GM23338 (cell line): ENCODE measurements around the gene RBP3. TPM values are rescaled to one million over a fixed set of nuclear protein-coding genes. Genes with fewer than 3 reads are reported as not detected.

Experiments used
- ATAC-seq: fragments of 200-7000 bp; cut with Tn5 transposase; 3 replicates; pipeline ENCODE4 v1.9.1; 2020
- DNase-seq: peaks from one replicate; pipeline ENCODE4 v3.0.0-alpha.2; 2015; ENCODE audit warnings: low spot score
- H2AFZ ChIP-seq: fragments of 200-600 bp; sonication (generic); 2 replicates; pipeline ENCODE4 v1.8.0; 2016; ENCODE audit warnings: antibody characterized with exemption, mild to moderate bottlenecking, moderate library complexity
- H3F3A ChIP-seq: fragments of 200-600 bp; sonication (generic); replicated peaks from 2 replicates; pipeline ENCODE4 v1.8.0; 2017; ENCODE audit warnings: antibody characterized with exemption, mixed run types, low read depth
- H3K27ac ChIP-seq: fragments of 200-600 bp; sonication (generic); 2 replicates; pipeline ENCODE4 v1.6.1; 2016; ENCODE audit warnings: low read depth
- H3K27me3 ChIP-seq: fragments of 200-600 bp; sonication (generic); 2 replicates; pipeline ENCODE4 v1.8.0; 2016; ENCODE audit warnings: mild to moderate bottlenecking, mixed run types, moderate library complexity; ENCODE audit not compliant: insufficient read depth
- H3K36me3 ChIP-seq: fragments of 200-600 bp; sonication (generic); 2 replicates; pipeline ENCODE4 v1.8.0; 2016; ENCODE audit warnings: mild to moderate bottlenecking; ENCODE audit not compliant: insufficient read depth
- H3K4me1 ChIP-seq: fragments of 200-600 bp; sonication (generic); 2 replicates; pipeline ENCODE4 v1.8.0; 2016; ENCODE audit warnings: mild to moderate bottlenecking, moderate library complexity; ENCODE audit not compliant: insufficient read depth
- H3K4me2 ChIP-seq: fragments of 200-600 bp; sonication (generic); 2 replicates; pipeline ENCODE4 v1.7.1; 2017; ENCODE audit warnings: mixed run types
- H3K4me3 ChIP-seq: fragments of 200-600 bp; sonication (generic); 2 replicates; pipeline ENCODE4 v1.6.1; 2016; ENCODE audit warnings: mixed run types
- H3K79me2 ChIP-seq: fragments of 200-600 bp; sonication (generic); replicated peaks from 2 replicates; pipeline ENCODE4 v1.8.0; 2017; ENCODE audit warnings: mild to moderate bottlenecking; ENCODE audit not compliant: insufficient read depth
- H3K9me2 ChIP-seq: fragments of 200-600 bp; sonication (generic); 2 replicates; pipeline ENCODE4 v1.8.0; 2017; ENCODE audit not compliant: insufficient read depth
- H4K20me1 ChIP-seq: fragments of 200-600 bp; sonication (generic); replicated peaks from 2 replicates; pipeline ENCODE4 v1.8.0; 2017; ENCODE audit warnings: mild to moderate bottlenecking; ENCODE audit not compliant: insufficient read depth
- H3K27ac Mint-ChIP-seq: 2 replicates; pipeline ENCODE4 v1.8.0; 2020; ENCODE audit warnings: inconsistent platforms, mild to moderate bottlenecking, moderate library complexity, mixed read lengths
- H3K27me3 Mint-ChIP-seq: 3 replicates; pipeline ENCODE4 v1.8.0; 2022; ENCODE audit warnings: low read depth, mild to moderate bottlenecking, moderate library complexity, mixed read lengths, inconsistent platforms; ENCODE audit not compliant: insufficient read depth, poor library complexity
- H3K36me3 Mint-ChIP-seq: 3 replicates; pipeline ENCODE4 v1.8.0; 2021; ENCODE audit warnings: low read depth, mild to moderate bottlenecking, inconsistent platforms, moderate library complexity, mixed read lengths
- H3K4me1 Mint-ChIP-seq: 3 replicates; pipeline ENCODE4 v1.8.0; 2020; ENCODE audit warnings: mild to moderate bottlenecking, inconsistent platforms, mixed read lengths
- H3K4me3 Mint-ChIP-seq: 3 replicates; pipeline ENCODE4 v1.8.0; 2021; ENCODE audit warnings: moderate library complexity, mild to moderate bottlenecking, inconsistent platforms, mixed read lengths
- H3K9me3 Mint-ChIP-seq: 3 replicates; pipeline ENCODE4 v1.8.0; 2020; ENCODE audit warnings: moderate library complexity, mild to moderate bottlenecking, inconsistent platforms, mixed read lengths
- CREB1 ChIP-seq: fragments of 250-450 bp; sonication (Bioruptor Pico); IDR thresholded peaks from 2 replicates; pipeline ENCODE4 v1.5.0; 2020; ENCODE audit warnings: low read depth, mild to moderate bottlenecking, moderate library complexity
- CTCF ChIP-seq, 2 experiments: fragments of 200-600 bp in 1 of 2; sonication (generic) in 1 of 2; conservative IDR thresholded peaks; 2 replicates each; pipeline versions ENCODE4 v1.5.1 to v1.6.1; 2016 to 2017; ENCODE audit warnings: antibody characterized with exemption in 2 of 2, low read depth in 2 of 2, mild to moderate bottlenecking in 2 of 2, moderate library complexity in 1 of 2
- EZH2 ChIP-seq: fragments of 200-600 bp; sonication (generic); IDR thresholded peaks from one replicate; pipeline ENCODE4 v1.8.0; 2017; ENCODE audit warnings: antibody characterized with exemption, mild to moderate bottlenecking, low read depth; ENCODE audit not compliant: unreplicated experiment
- EZH2phosphoT487 ChIP-seq: fragments of 200-600 bp; sonication (generic); IDR thresholded peaks from one replicate; pipeline ENCODE4 v1.8.1; 2018; ENCODE audit warnings: antibody characterized with exemption; ENCODE audit not compliant: unreplicated experiment
- JUNB ChIP-seq: IDR thresholded peaks from one replicate; pipeline ENCODE4 v1.6.1; 2016; ENCODE audit warnings: antibody characterized with exemption; ENCODE audit not compliant: unreplicated experiment
- NANOG ChIP-seq: IDR thresholded peaks from 2 replicates; pipeline ENCODE4 v1.6.1; 2016; ENCODE audit warnings: antibody characterized with exemption, borderline replicate concordance
- POLR2AphosphoS5 ChIP-seq: IDR thresholded peaks from 2 replicates; pipeline ENCODE4 v1.6.1; 2016; ENCODE audit warnings: antibody characterized with exemption, low read depth
- REST ChIP-seq: IDR thresholded peaks from one replicate; pipeline ENCODE4 v1.6.1; 2018; ENCODE audit warnings: antibody characterized with exemption; ENCODE audit not compliant: unreplicated experiment
- STAT1 ChIP-seq: IDR thresholded peaks from one replicate; pipeline ENCODE4 v1.6.1; 2016; ENCODE audit warnings: antibody characterized with exemption; ENCODE audit not compliant: unreplicated experiment
- ZNF114 ChIP-seq: fragments of 250-450 bp; sonication (Bioruptor Pico); IDR thresholded peaks from 2 replicates; pipeline ENCODE4 v1.5.0; 2020; ENCODE audit warnings: mild to moderate bottlenecking, moderate library complexity
- ZNF331 ChIP-seq: fragments of 250-450 bp; sonication (Bioruptor Pico); IDR thresholded peaks from 2 replicates; pipeline ENCODE4 v1.5.0; 2020; ENCODE audit warnings: low read depth, mild to moderate bottlenecking, moderate library complexity
- ZNF462 ChIP-seq: fragments of 250-450 bp; sonication (Bioruptor Pico); IDR thresholded peaks from 2 replicates; pipeline ENCODE4 v1.5.0; 2020; ENCODE audit warnings: mild to moderate bottlenecking, moderate library complexity
- polyA plus RNA-seq: library from polyadenylated mRNA; unstranded; fragments of >200 nt; fragmentation: Nextera tagmentation; extraction: Ambion mirVana; gene quantifications from 2 replicates; pipeline ENCODE4 v1.2.1, GENCODE V29; 2016
- total RNA-seq: library from RNA; depleted of rRNA; stranded (reverse); fragments of >200 nt; shearing (Covaris generic); gene quantifications from 2 replicates; pipeline ENCODE4 v1.2.3, GENCODE V29; 2014

The RBP3 gene
- total and polyA plus RNA-seq, 2 experiments from 2014 or later = not detected

- ATAC-seq = no peak
- Histone ChIP-seq H3F3A (no peaks in the 10 kb centered on the region), H3K9me2 (no peaks in the 10 kb centered on the region), H3K79me2 (no peaks in the 10 kb centered on the region), H3K36me3 (no peaks in the 10 kb centered on the region), H3K4me2 (no peak overlapping the region), H3K4me1 (peaks cover 17% of the 10 kb centered on the region), H3K27me3 (no peaks in the 10 kb centered on the region), H3K4me3 (no peak overlapping the region), H3K27ac (no peak overlapping the region), H2AFZ (no peak overlapping the region), H4K20me1 (no peaks in the 10 kb centered on the region)
- TF ChIP-seq REST = no peak
- no peak for TF ChIP-seq CTCF (conservative IDR thresholded peaks at IDR 0.05; ENCODE audit: low read depth in 2 of 2)
- TF ChIP-seq EZH2phosphoT487 = no peak
- TF ChIP-seq ZNF462 (CRISPR knock-in tag) = no peak
- TF ChIP-seq NANOG = no peak
- no peak for TF ChIP-seq JUNB
- no peak for TF ChIP-seq CREB1
- no peak for TF ChIP-seq EZH2
- no peak for TF ChIP-seq POLR2AphosphoS5
- no peak for TF ChIP-seq ZNF331
- TF ChIP-seq STAT1 = no peak
- TF ChIP-seq ZNF114 (CRISPR knock-in tag) = no peak
- no peak overlapping the region for H3K27ac Mint-ChIP-seq
- peaks cover 10% of the 10 kb centered on the region for H3K27me3 Mint-ChIP-seq
- H3K4me1 Mint-ChIP-seq = peaks cover 39% of the 10 kb centered on the region
- H3K36me3 Mint-ChIP-seq = no peaks in the 10 kb centered on the region; the same call in 1 of the 3 replicates
- no peak overlapping the region for H3K4me3 Mint-ChIP-seq
- DNase-seq = no peak
- no peaks in the 10 kb centered on the region for H3K9me3 Mint-ChIP-seq
These were observed 28.5 kb downstream of the RBP3 start for GRCh38 chr10:47376522-47377220.
